IPS DF 6.9 (cell line): ENCODE data around the gene COLEC12.

Experiments
- DNase-seq: peaks from one replicate; pipeline ENCODE4 v3.0.0-alpha.2; 2013; ENCODE audit warnings: low read depth, low spot score
- H3K27ac ChIP-seq: one replicate; pipeline ENCODE4 v1.5.1; 2013; ENCODE audit warnings: low read length, control low read depth
- H3K27me3 ChIP-seq: 2 replicates; pipeline ENCODE4 v1.6.1; 2013; ENCODE audit warnings: mild to moderate bottlenecking, low read length; ENCODE audit not compliant: control insufficient read depth, insufficient read depth
- H3K36me3 ChIP-seq: 2 replicates; pipeline ENCODE4 v1.6.1; 2013; ENCODE audit warnings: low read length; ENCODE audit not compliant: control insufficient read depth, insufficient read depth
- H3K4me1 ChIP-seq: 2 replicates; pipeline ENCODE4 v1.6.1; 2013; ENCODE audit warnings: low read length; ENCODE audit not compliant: control insufficient read depth, insufficient read depth
- H3K4me3 ChIP-seq: 2 replicates; pipeline ENCODE4 v1.5.1; 2013; ENCODE audit warnings: mild to moderate bottlenecking, low read length
- H3K9me3 ChIP-seq: 2 replicates; pipeline ENCODE4 v1.6.1; 2013; ENCODE audit warnings: low read length, inconsistent platforms; ENCODE audit not compliant: control insufficient read depth, insufficient read depth
- WGBS: extraction: QIAGEN DNeasy Blood & Tissue Kit; methylation state at CpG from one replicate; pipeline ENCODE4 v1.1.7; 2013; ENCODE audit warnings: mixed read lengths, missing lambda C conversion rate; ENCODE audit not compliant: insufficient read length, insufficient coverage; 5-methylcytosine and 5-hydroxymethylcytosine counted together

The COLEC12 gene

GRCh38 chr18:459814-460593 is 40.5 kb downstream of the COLEC12 start:
- Histone ChIP-seq H3K27me3 (no peaks in the 10 kb centered on the region), H3K4me1 (no peaks in the 10 kb centered on the region), H3K4me3 (no peak overlapping the region), H3K27ac (no peak overlapping the region), H3K36me3 (no peaks in the 10 kb centered on the region), H3K9me3 (no peaks in the 10 kb centered on the region)
- no peak for DNase-seq
- WGBS = no CpG with 5 or more reads among the region's 14 CpGs

- Histone ChIP-seq H3K9me3 (no peaks in the 10 kb centered on the region), H3K4me1 (no peaks in the 10 kb centered on the region), H3K36me3 (no peaks in the 10 kb centered on the region), H3K27me3 (no peaks in the 10 kb centered on the region), H3K4me3 (no peak overlapping the region), H3K27ac (no peak overlapping the region)
- DNase-seq = no peak
- WGBS = no CpG with 5 or more reads among the region's 12 CpGs
Observed at GRCh38 chr18:457521-458412, 42.7 kb downstream of the COLEC12 start.

GRCh38 chr18:457140-457519 is 43.4 kb downstream of the COLEC12 start:
- Histone ChIP-seq H3K4me3 (no peak overlapping the region), H3K36me3 (no peaks in the 10 kb centered on the region), H3K9me3 (no peaks in the 10 kb centered on the region), H3K27me3 (no peaks in the 10 kb centered on the region), H3K27ac (no peak overlapping the region), H3K4me1 (no peaks in the 10 kb centered on the region)
- no peak for DNase-seq
- no CpG with 5 or more reads among the region's 9 CpGs for WGBS

- WGBS = no CpG with 5 or more reads among the region's 22 CpGs
- H3K4me1 ChIP-seq = no peaks in the 10 kb centered on the region
- H3K27me3 ChIP-seq = no peaks in the 10 kb centered on the region
- DNase-seq = no peak
- H3K4me3 ChIP-seq = no peak overlapping the region
- no peaks in the 10 kb centered on the region for H3K9me3 ChIP-seq
- H3K27ac ChIP-seq = no peak overlapping the region
- H3K36me3 ChIP-seq = no peaks in the 10 kb centered on the region
Observed at GRCh38 chr18:456361-457139, 44.0 kb downstream of the COLEC12 start.

- DNase-seq = no peak
- Histone ChIP-seq H3K4me3 (no peak overlapping the region), H3K9me3 (no peaks in the 10 kb centered on the region), H3K27ac (no peak overlapping the region), H3K4me1 (no peaks in the 10 kb centered on the region), H3K27me3 (no peaks in the 10 kb centered on the region), H3K36me3 (no peaks in the 10 kb centered on the region)
- no CpG with 5 or more reads among the region's 4 CpGs for WGBS
Observed at GRCh38 chr18:453400-453799, 47.1 kb downstream of the COLEC12 start.

GRCh38 chr18:452816-453215 is 47.7 kb downstream of the COLEC12 start:
- no peaks in the 10 kb centered on the region for H3K4me1 ChIP-seq

GRCh38 chr18:449374-449773 is 51.1 kb downstream of the COLEC12 start:
- no peaks in the 10 kb centered on the region for H3K36me3 ChIP-seq
- H3K27ac ChIP-seq = no peak overlapping the region
- WGBS = no CpG with 5 or more reads among the region's 8 CpGs
- DNase-seq = no peak
- no peaks in the 10 kb centered on the region for H3K27me3 ChIP-seq
- no peak overlapping the region for H3K4me3 ChIP-seq
- H3K4me1 ChIP-seq = no peaks in the 10 kb centered on the region
- no peaks in the 10 kb centered on the region for H3K9me3 ChIP-seq

More at GRCh38 chr18:452816-453215, 47.7 kb downstream of the COLEC12 start:
- DNase-seq = no peak
- Histone ChIP-seq H3K27ac (no peak overlapping the region), H3K27me3 (no peaks in the 10 kb centered on the region), H3K4me3 (no peak overlapping the region), H3K36me3 (no peaks in the 10 kb centered on the region), H3K9me3 (no peaks in the 10 kb centered on the region)
- WGBS = no CpG with 5 or more reads among the region's 1 CpG

- H3K9me3 ChIP-seq = no peaks in the 10 kb centered on the region
- no peak overlapping the region for H3K27ac ChIP-seq
- no peaks in the 10 kb centered on the region for H3K36me3 ChIP-seq
- H3K27me3 ChIP-seq = no peaks in the 10 kb centered on the region
- no CpG with 5 or more reads among the region's 5 CpGs for WGBS
- no peak overlapping the region for H3K4me3 ChIP-seq
- H3K4me1 ChIP-seq = no peaks in the 10 kb centered on the region
- no peak for DNase-seq
Observed at GRCh38 chr18:448116-448790, 52.2 kb downstream of the COLEC12 start.

GRCh38 chr18:446941-447560 is 53.5 kb downstream of the COLEC12 start:
- WGBS = no CpG with 5 or more reads among the region's 5 CpGs
- H3K4me3 ChIP-seq = no peak overlapping the region
- no peak for DNase-seq
- no peak overlapping the region for H3K27ac ChIP-seq
- H3K36me3 ChIP-seq = no peaks in the 10 kb centered on the region
- H3K27me3 ChIP-seq = no peaks in the 10 kb centered on the region
- H3K9me3 ChIP-seq = no peaks in the 10 kb centered on the region
- no peaks in the 10 kb centered on the region for H3K4me1 ChIP-seq
